Cardiac fibroblast (primary cell): ENCODE results near the gene PALM.

Experiments
- DNase-seq, 2 donors: peaks; one replicate each; pipeline versions ENCODE4 v3.0.0 to v3.0.0-alpha.2; 2010; ENCODE audit warnings: low read depth in 2 of 2
- H3K4me3 ChIP-seq, 2 donors: replicated peaks in 1 of 2; 1 replicate in 1 of 2; 2 replicates in 1 of 2; pipeline ENCODE4 v1.5.1; 2011; ENCODE audit warnings: low read depth in 2 of 2, low read length in 2 of 2, mild to moderate bottlenecking in 2 of 2, moderate library complexity in 1 of 2
- TF ChIP-seq, protein P1 (sequence below): IDR thresholded peaks from one replicate; pipeline ENCODE4 v1.5.1; 2011; ENCODE audit warnings: low read depth, mild to moderate bottlenecking, low read length, inconsistent platforms

PALM gene

DNA sequence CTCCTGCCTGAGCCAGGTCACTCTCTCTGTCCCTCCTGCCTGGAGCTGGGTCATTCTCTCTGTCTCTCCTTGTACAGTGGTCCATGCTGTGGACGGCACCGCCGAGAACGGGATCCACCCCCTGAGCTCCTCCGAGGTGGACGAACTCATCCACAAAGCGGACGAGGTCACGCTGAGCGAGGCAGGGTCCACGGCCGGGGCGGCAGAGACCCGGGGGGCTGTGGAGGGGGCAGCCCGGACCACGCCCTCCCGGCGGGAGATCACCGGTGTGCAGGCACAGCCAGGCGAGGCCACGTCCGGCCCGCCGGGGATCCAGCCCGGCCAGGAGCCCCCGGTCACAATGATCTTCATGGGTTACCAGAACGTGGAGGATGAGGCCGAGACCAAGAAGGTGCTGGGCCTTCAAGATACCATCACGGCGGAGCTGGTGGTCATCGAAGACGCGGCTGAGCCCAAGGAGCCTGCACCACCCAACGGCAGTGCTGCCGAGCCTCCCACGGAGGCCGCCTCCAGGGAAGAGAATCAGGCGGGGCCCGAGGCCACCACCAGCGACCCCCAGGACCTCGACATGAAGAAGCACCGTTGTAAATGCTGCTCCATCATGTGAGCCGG lies 37.6 kb downstream of the PALM start:
- no peak overlapping the region for H3K4me3 ChIP-seq
- DNase-seq: no peak

DNA sequence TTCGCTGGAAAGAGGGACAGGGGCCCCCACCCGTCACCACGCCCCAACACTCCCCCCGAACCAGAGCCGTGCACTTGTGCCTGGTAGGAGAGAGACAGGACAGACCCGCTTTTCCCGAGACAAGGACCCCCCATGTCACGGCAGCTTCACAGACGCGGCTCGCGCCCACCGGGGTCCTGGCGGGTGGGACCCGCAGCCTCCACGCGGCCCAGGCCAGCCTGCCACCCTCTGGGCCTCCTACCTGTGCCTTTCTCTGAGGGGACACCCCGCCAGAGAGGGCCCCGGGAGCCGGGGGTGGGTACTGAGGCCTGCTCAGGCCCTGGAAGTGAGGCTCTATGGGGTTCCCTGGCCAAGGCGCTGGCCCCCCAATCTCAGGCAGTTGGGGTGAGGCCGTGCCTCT lies 38.2 kb downstream of the PALM start:
- no peak for DNase-seq
- TF ChIP-seq, protein P1, sequence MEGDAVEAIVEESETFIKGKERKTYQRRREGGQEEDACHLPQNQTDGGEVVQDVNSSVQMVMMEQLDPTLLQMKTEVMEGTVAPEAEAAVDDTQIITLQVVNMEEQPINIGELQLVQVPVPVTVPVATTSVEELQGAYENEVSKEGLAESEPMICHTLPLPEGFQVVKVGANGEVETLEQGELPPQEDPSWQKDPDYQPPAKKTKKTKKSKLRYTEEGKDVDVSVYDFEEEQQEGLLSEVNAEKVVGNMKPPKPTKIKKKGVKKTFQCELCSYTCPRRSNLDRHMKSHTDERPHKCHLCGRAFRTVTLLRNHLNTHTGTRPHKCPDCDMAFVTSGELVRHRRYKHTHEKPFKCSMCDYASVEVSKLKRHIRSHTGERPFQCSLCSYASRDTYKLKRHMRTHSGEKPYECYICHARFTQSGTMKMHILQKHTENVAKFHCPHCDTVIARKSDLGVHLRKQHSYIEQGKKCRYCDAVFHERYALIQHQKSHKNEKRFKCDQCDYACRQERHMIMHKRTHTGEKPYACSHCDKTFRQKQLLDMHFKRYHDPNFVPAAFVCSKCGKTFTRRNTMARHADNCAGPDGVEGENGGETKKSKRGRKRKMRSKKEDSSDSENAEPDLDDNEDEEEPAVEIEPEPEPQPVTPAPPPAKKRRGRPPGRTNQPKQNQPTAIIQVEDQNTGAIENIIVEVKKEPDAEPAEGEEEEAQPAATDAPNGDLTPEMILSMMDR: no peak
- no peak overlapping the region for H3K4me3 ChIP-seq

More for the DNA sequence above, 37.6 kb downstream of the PALM start:
- TF ChIP-seq, protein P1: no peak

DNA sequence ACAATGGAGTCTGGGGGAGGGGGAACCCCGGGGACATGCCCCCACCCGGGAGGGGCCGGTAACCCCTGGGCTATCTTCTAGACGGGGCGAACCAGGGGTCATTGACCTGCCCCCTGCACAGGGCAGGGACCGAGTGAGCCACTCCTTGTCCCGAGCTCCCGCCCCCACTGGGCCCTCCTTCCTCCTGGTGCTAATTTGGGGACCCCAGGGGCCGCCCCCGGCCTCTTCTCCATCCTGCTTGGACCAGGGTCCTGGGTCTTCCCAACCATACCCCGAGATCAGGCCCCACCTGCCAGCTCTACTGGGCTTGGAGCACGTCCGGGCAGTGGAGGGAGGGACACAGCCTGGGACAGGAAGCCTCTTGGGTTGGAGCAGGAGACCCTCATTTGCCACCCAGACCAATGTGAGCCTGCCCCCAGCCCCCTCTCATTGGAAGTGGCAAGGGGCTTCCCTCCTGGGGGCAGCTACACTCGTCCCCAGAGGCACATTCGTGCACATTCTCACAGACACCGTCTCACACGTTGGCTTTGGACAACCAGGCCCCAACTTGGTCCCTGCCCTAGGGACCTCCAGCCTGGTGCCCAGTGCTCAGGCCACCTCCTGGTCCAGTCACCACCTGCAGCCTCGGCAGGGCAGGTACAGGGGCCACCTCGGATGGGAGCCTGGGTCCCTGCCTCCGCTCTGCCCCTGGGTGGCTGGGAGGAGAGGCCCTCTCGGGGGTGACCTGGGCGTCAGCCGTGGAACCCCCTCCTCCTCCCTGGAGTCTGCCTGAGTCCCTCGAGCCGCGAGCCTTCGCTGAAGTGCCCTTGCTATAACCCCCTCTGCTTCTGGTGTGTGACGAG lies 38.9 kb downstream of the PALM start:
- no peak overlapping the region for H3K4me3 ChIP-seq
- DNase-seq: no peak
- TF ChIP-seq, protein P1: no peak

DNA sequence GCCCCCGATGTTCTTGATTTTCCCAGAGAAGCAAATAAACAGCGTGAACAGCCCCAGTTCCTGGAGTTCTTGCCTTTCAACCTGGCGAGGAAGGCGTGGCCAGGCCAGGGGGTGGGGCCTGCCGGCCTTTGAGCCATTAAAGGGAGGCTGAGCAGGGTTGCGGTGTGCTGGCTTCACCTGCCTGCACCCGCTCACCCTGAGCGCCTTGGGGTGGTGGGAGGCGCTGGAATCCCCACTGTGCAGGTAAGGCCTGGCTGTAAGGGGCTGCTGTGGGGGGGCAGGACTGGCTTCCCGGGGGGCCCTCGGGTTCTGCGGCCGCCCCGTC lies 39.5 kb downstream of the PALM start:
- no peak overlapping the region for H3K4me3 ChIP-seq
- TF ChIP-seq, protein P1: no peak
- no peak for DNase-seq

DNA sequence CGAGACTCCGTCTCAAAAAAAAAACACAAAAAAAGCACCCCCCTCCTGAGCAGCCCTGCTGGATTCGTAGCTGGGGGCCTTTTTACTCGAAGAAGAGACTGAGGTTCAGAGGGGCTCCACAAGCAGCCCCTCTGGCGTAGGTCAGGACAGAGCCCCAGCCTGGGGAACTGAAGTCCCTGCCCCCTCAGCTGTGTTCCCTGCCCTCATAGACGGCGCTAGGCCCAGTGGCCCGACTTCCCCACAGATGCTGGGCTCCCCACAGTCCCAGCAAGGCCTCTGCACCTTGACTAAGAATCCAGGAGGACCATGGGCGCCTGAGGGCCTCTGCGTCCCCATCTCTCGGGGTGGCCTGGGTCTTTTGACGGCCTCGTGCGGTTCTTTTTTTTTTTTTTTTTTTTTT lies 41.1 kb downstream of the PALM start:
- TF ChIP-seq, protein P1: no peak
- no peak for DNase-seq
- no peak overlapping the region for H3K4me3 ChIP-seq

DNA sequence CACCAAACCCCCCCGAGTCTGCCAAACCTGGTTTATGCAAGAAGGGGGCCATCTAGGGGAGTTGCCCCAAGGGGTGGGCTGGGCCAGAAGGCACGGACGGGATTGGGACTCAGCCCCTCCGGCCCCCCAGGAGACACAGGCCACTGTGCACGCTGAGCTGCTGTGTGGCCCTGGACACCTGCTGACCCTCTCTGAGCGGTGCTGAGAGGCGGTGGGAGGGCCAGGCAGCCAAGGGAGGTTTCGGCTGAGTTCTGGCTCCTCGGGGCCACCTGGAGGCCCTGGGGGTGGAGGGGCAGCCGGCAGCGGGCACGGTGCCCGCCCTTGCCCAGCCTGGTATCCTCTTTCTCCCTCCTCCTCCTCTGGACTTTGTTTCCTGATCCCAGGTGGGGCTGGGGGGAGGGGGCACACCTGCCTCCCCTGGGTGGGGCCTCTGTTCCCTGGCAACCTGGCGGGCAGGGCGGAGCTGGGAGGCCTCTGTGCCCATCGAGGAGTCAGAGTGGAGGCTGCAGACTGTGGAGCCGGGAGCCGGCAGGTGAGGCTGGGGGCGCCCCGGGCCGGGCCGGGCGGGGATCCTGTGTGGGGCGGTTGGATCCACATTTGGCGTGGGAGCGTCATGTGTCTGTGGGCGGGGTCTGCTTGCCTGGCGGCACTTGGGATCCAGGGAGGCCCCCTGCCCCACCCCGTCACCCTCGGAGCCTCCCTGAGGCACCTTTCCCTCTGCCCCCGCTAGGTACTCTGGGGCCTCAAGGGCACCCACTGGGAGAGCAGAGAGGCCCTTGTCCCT lies 42.1 kb downstream of the PALM start, which contains the start of gene MISP:
Gene MISP (plus strand): TSS at position 473 of the 784 bp plus-strand sequence. CDS start 5,835 bp downstream, outside the sequence.
- DNase-seq: no peak
- TF ChIP-seq, protein P1: no peak
- no peak within 1 kb of the TSS for H3K4me3 ChIP-seq
